ENCODE data around the gene SMAD6.

SMAD6 gene

GRCh38 chr15:66763186-66764071 is 61.4 kb downstream of the SMAD6 start:
- Histone ChIP-seq H4K8ac (ENCODE audit: low read depth, low read length) (no peak overlapping the region), H2AK5ac (ENCODE audit: low read length) (no peak overlapping the region), H2BK5ac (ENCODE audit: low read depth, low read length, poor library complexity) (no peak overlapping the region), H3K27ac (ENCODE audit: low read depth, low read length) (no peak overlapping the region), H3K4me2 (ENCODE audit: low read length) (no peak overlapping the region), H3K18ac (ENCODE audit: low read length) (peak overlapping the region; percentile 19), H3K4me3 (ENCODE audit: low read depth, low read length) (no peak overlapping the region), H3K79me1 (ENCODE audit: low read length) (peaks cover 4% of the 10 kb centered on the region), H3K4me1 (ENCODE audit: control insufficient read depth in 1 of 2, insufficient read depth in 2 of 2, low read length in 2 of 2) (peaks cover 24 to 42% of the 10 kb centered on the region in 2 experiments), H3K23ac (ENCODE audit: low read length) (no peak overlapping the region), H3K36me3 (ENCODE audit: control insufficient read depth in 1 of 2, insufficient read depth in 2 of 2, low read length in 2 of 2) (peaks cover 32 to 56% of the 10 kb centered on the region in 2 experiments), H3K9ac (ENCODE audit: low read length) (no peak overlapping the region), H3K9me3 (ENCODE audit: insufficient read depth, low read depth, low read length) (peaks cover 2% of the 10 kb centered on the region), H3K27me3 (ENCODE audit: insufficient read depth, low read length) (no peaks in the 10 kb centered on the region), H2BK12ac (ENCODE audit: low read length) (no peak overlapping the region), H4K12ac (ENCODE audit: low read depth, low read length) (peak overlapping the region; percentile 32), H3K79me2 (ENCODE audit: control insufficient read depth, insufficient read depth, low read length, poor library complexity) (peaks cover 5% of the 10 kb centered on the region), H2AFZ (ENCODE audit: insufficient read depth, low read length, poor library complexity) (peak overlapping the region; percentile 40), H3K14ac (ENCODE audit: low read length) (no peak overlapping the region), H2BK120ac (ENCODE audit: insufficient read depth, low read length, poor library complexity) (no peak overlapping the region), H4K91ac (ENCODE audit: low read depth, low read length) (no peak overlapping the region), H3K4ac (ENCODE audit: low read depth, low read length) (peak overlapping the region; percentile 16)
- WGBS (ENCODE audit: extremely low coverage, insufficient coverage, insufficient read length): no CpG with 5 or more reads among the region's 23 CpGs
- no peak for DNase-seq

GRCh38 chr15:66764072-66764786 is 62.2 kb downstream of the SMAD6 start:
- no peak overlapping the region for H3K14ac ChIP-seq (ENCODE audit: low read length)
- no peak overlapping the region for H2BK12ac ChIP-seq (ENCODE audit: low read length)
- no peak overlapping the region for H3K4me3 ChIP-seq (ENCODE audit: low read depth, low read length)
- peaks cover 4% of the 10 kb centered on the region for H3K79me1 ChIP-seq (ENCODE audit: low read length)
- peaks cover 9% of the 10 kb centered on the region for H3K79me2 ChIP-seq (ENCODE audit: control insufficient read depth, insufficient read depth, low read length, poor library complexity)
- H2AK5ac ChIP-seq (ENCODE audit: low read length): no peak overlapping the region
- H3K27ac ChIP-seq (ENCODE audit: low read depth, low read length): no peak overlapping the region
- peaks cover 2% of the 10 kb centered on the region for H3K9me3 ChIP-seq (ENCODE audit: insufficient read depth, low read depth, low read length)
- peak in 1 of 2 donors; percentile 33 for DNase-seq
- no peak overlapping the region for H3K23ac ChIP-seq (ENCODE audit: low read length)
- H4K91ac ChIP-seq (ENCODE audit: low read depth, low read length): no peak overlapping the region
- no peak overlapping the region for H4K12ac ChIP-seq (ENCODE audit: low read depth, low read length)
- no peak overlapping the region for H3K18ac ChIP-seq (ENCODE audit: low read length)
- no peak overlapping the region for H3K9ac ChIP-seq (ENCODE audit: low read length)
- H2BK120ac ChIP-seq (ENCODE audit: insufficient read depth, low read length, poor library complexity): no peak overlapping the region
- H2BK5ac ChIP-seq (ENCODE audit: low read depth, low read length, poor library complexity): no peak overlapping the region
- WGBS (ENCODE audit: extremely low coverage, insufficient coverage, insufficient read length): no CpG with 5 or more reads among the region's 12 CpGs
- no peak overlapping the region for H3K4me2 ChIP-seq (ENCODE audit: low read length)
- peaks cover 24 to 44% of the 10 kb centered on the region in 2 experiments for H3K4me1 ChIP-seq (ENCODE audit: control insufficient read depth in 1 of 2, insufficient read depth in 2 of 2, low read length in 2 of 2)
- no peaks in the 10 kb centered on the region for H3K27me3 ChIP-seq (ENCODE audit: insufficient read depth, low read length)
- H2AFZ ChIP-seq (ENCODE audit: insufficient read depth, low read length, poor library complexity): no peak overlapping the region
- peaks cover 37 to 64% of the 10 kb centered on the region in 2 experiments for H3K36me3 ChIP-seq (ENCODE audit: control insufficient read depth in 1 of 2, insufficient read depth in 2 of 2, low read length in 2 of 2)
- no peak overlapping the region for H4K8ac ChIP-seq (ENCODE audit: low read depth, low read length)
- no peak overlapping the region for H3K4ac ChIP-seq (ENCODE audit: low read depth, low read length)

DNA sequence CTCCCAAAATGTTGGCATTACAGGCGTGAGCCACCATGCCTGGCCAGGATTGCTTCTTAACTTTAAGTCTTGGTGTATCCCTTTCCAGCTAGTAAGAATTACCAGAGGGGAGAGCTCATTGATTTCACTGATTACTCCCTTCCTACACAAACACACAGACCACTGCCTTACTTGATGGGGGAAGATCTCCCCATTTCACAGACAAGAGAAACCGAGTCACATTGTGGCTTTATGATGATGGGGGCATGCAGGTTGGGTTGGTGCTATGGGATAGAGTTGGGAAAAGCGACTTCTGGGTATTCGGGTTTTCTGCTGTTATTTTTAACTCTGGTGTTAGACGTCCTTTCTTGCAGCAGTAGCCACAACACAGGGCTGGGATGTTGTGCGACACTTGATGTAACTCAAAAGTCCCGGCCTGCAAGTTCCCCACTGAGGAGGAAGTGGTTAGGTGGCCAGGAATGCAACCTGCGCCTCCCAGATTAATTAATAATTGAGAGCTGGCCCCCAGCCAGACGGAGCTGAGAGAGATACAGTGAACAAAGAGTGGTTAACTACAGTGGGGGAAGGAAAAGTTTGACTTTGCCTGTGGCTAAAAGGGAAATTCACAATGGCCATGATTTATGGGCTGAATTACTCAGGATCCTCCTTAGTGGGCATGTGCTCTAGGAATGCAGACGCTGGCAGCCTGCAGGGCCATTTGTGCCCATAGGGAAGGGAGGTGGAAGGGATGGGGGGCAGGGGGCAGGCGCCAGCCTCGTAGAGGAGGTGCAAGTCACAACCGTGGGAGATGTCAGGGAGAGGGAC is 63.6 kb downstream of the SMAD6 start:
- H4K91ac ChIP-seq (ENCODE audit: low read depth, low read length): no peak overlapping the region
- H2AFZ ChIP-seq (ENCODE audit: insufficient read depth, low read length, poor library complexity): no peak overlapping the region
- H3K4me3 ChIP-seq (ENCODE audit: low read depth, low read length): no peak overlapping the region
- H2AK5ac ChIP-seq (ENCODE audit: low read length): no peak overlapping the region
- H3K27ac ChIP-seq (ENCODE audit: low read depth, low read length): peak overlapping the region; percentile 19
- H3K9ac ChIP-seq (ENCODE audit: low read length): no peak overlapping the region
- H3K4me2 ChIP-seq (ENCODE audit: low read length): no peak overlapping the region
- no peak overlapping the region for H4K8ac ChIP-seq (ENCODE audit: low read depth, low read length)
- no peak overlapping the region for H3K23ac ChIP-seq (ENCODE audit: low read length)
- no peak overlapping the region for H3K18ac ChIP-seq (ENCODE audit: low read length)
- no peak for DNase-seq
- H3K79me2 ChIP-seq (ENCODE audit: control insufficient read depth, insufficient read depth, low read length, poor library complexity): peaks cover 7% of the 10 kb centered on the region
- H3K36me3 ChIP-seq (ENCODE audit: control insufficient read depth in 1 of 2, insufficient read depth in 2 of 2, low read length in 2 of 2): peaks cover 28 to 61% of the 10 kb centered on the region in 2 experiments
- no peak overlapping the region for H3K4ac ChIP-seq (ENCODE audit: low read depth, low read length)
- H2BK120ac ChIP-seq (ENCODE audit: insufficient read depth, low read length, poor library complexity): no peak overlapping the region
- no peak overlapping the region for H3K14ac ChIP-seq (ENCODE audit: low read length)
- H3K79me1 ChIP-seq (ENCODE audit: low read length): peaks cover 2% of the 10 kb centered on the region
- H3K9me3 ChIP-seq (ENCODE audit: insufficient read depth, low read depth, low read length): no peaks in the 10 kb centered on the region
- H2BK12ac ChIP-seq (ENCODE audit: low read length): no peak overlapping the region
- no peak overlapping the region for H4K12ac ChIP-seq (ENCODE audit: low read depth, low read length)
- no peaks in the 10 kb centered on the region for H3K27me3 ChIP-seq (ENCODE audit: insufficient read depth, low read length)
- no peak overlapping the region for H2BK5ac ChIP-seq (ENCODE audit: low read depth, low read length, poor library complexity)
- no CpG with 5 or more reads among the region's 13 CpGs for WGBS (ENCODE audit: extremely low coverage, insufficient coverage, insufficient read length)
- peaks cover 18 to 41% of the 10 kb centered on the region in 2 experiments for H3K4me1 ChIP-seq (ENCODE audit: control insufficient read depth in 1 of 2, insufficient read depth in 2 of 2, low read length in 2 of 2)

Measured in trophoblast cell (in vitro differentiated cells and primary cell).